Loucy (cell line): Measurements from ENCODE around the gene FGF14.
"Not testable (repeated sequence)": the region's sequence is repeated elsewhere in the genome, so short reads cannot be mapped to it uniquely, and the experiment has no call there.

Experiments used
- H2AFZ ChIP-seq: fragments of 200-600 bp; sonication (generic); 2 replicates; pipeline ENCODE4 v1.6.0; 2016; ENCODE audit warnings: antibody characterized with exemption, mild to moderate bottlenecking, low read length, moderate library complexity
- H3F3A ChIP-seq: fragments of 200-600 bp; 2 replicates; pipeline ENCODE4 v1.6.0; 2016; ENCODE audit warnings: antibody characterized with exemption, low read depth, mild to moderate bottlenecking
- H3K27me3 ChIP-seq: fragments of 200-600 bp; sonication (generic); 2 replicates; pipeline ENCODE4 v1.6.1; 2014; ENCODE audit warnings: low read length, mild to moderate bottlenecking; ENCODE audit not compliant: insufficient read depth, poor library complexity, severe bottlenecking
- H3K36me3 ChIP-seq: fragments of 200-600 bp; sonication (generic); 2 replicates; pipeline ENCODE4 v1.6.1; 2016; ENCODE audit warnings: low read length; ENCODE audit not compliant: insufficient read depth
- H3K4me1 ChIP-seq: fragments of 200-600 bp; sonication (generic); 2 replicates; pipeline ENCODE4 v1.5.1; 2014; ENCODE audit warnings: low read length, mild to moderate bottlenecking; ENCODE audit not compliant: insufficient read depth, poor library complexity, severe bottlenecking
- H3K4me2 ChIP-seq: fragments of 200-600 bp; sonication (generic); 2 replicates; pipeline ENCODE4 v1.6.0; 2014; ENCODE audit warnings: antibody characterized with exemption, low read length, low read depth, mild to moderate bottlenecking; ENCODE audit not compliant: poor library complexity, severe bottlenecking
- H3K4me3 ChIP-seq: fragments of 200-600 bp; sonication (generic); 2 replicates; pipeline ENCODE4 v1.5.1; 2014; ENCODE audit warnings: low read length, mild to moderate bottlenecking, mixed read lengths; ENCODE audit not compliant: poor library complexity, severe bottlenecking
- H3K79me2 ChIP-seq: fragments of 200-600 bp; sonication (generic); 2 replicates; pipeline ENCODE4 v1.6.1; 2014; ENCODE audit warnings: low read length; ENCODE audit not compliant: insufficient read depth
- H3K9ac ChIP-seq: fragments of 200-600 bp; sonication (generic); 2 replicates; pipeline ENCODE4 v1.6.0; 2014; ENCODE audit warnings: mild to moderate bottlenecking, low read depth, low read length, moderate library complexity; ENCODE audit not compliant: poor library complexity, severe bottlenecking
- H3K9me2 ChIP-seq: fragments of 200-600 bp; sonication (generic); replicated peaks from 2 replicates; pipeline ENCODE4 v1.6.1; 2016; ENCODE audit warnings: low read depth, low read length, mixed read lengths
- H3K9me3 ChIP-seq: fragments of 200-600 bp; sonication (generic); 2 replicates; pipeline ENCODE4 v1.6.1; 2014; ENCODE audit warnings: mild to moderate bottlenecking, antibody characterized with exemption, low read length, low read depth; ENCODE audit not compliant: insufficient read depth
- H4K20me1 ChIP-seq: fragments of 200-600 bp; sonication (generic); 2 replicates; pipeline ENCODE4 v1.6.0; 2014; ENCODE audit warnings: antibody characterized with exemption, low read length, mild to moderate bottlenecking; ENCODE audit not compliant: insufficient read depth, poor library complexity, severe bottlenecking
- EZH2phosphoT487 ChIP-seq: fragments of 200-600 bp; IDR thresholded peaks from 2 replicates; pipeline ENCODE4 v1.6.1; 2018; ENCODE audit warnings: antibody characterized with exemption, mild to moderate bottlenecking, moderate library complexity, borderline replicate concordance
- TF ChIP-seq, protein P1 (sequence below): fragments of 200-600 bp; sonication (generic); conservative IDR thresholded peaks from 2 replicates; pipeline ENCODE4 v1.5.1; 2014; ENCODE audit warnings: mild to moderate bottlenecking, antibody characterized with exemption, low read length

The FGF14 gene

DNA sequence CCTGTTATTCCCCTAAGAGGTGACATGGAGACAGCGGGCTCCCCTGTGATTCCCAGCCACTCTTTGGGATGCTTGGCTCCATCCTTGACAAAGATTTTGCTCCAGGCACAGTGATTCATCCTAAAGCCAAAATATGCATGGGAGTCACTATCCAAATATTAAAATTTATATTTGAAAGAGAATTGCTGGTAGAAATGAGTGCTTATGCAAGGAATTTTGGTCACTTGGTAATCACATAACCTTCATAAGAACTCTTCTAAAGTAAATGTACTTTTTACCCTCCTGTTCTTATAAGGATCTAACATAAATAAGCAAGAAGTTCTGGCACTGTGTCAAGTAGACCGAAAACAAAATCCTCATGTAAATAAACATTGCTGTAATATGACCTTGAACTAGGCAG, 563.5 kb downstream of the FGF14 start:
- Histone ChIP-seq H3K9me3 (no peaks in the 10 kb centered on the region), H3K9me2 (no peaks in the 10 kb centered on the region), H3K4me2 (no peak overlapping the region), H3K27me3 (no peaks in the 10 kb centered on the region), H3K36me3 (no peaks in the 10 kb centered on the region), H3F3A (no peaks in the 10 kb centered on the region), H3K4me3 (no peak overlapping the region), H2AFZ (no peak overlapping the region), H4K20me1 (no peaks in the 10 kb centered on the region), H3K9ac (no peak overlapping the region), H3K4me1 (no peaks in the 10 kb centered on the region), H3K79me2 (no peaks in the 10 kb centered on the region)
- TF ChIP-seq, protein P1, sequence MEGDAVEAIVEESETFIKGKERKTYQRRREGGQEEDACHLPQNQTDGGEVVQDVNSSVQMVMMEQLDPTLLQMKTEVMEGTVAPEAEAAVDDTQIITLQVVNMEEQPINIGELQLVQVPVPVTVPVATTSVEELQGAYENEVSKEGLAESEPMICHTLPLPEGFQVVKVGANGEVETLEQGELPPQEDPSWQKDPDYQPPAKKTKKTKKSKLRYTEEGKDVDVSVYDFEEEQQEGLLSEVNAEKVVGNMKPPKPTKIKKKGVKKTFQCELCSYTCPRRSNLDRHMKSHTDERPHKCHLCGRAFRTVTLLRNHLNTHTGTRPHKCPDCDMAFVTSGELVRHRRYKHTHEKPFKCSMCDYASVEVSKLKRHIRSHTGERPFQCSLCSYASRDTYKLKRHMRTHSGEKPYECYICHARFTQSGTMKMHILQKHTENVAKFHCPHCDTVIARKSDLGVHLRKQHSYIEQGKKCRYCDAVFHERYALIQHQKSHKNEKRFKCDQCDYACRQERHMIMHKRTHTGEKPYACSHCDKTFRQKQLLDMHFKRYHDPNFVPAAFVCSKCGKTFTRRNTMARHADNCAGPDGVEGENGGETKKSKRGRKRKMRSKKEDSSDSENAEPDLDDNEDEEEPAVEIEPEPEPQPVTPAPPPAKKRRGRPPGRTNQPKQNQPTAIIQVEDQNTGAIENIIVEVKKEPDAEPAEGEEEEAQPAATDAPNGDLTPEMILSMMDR: no peak
- TF ChIP-seq EZH2phosphoT487: no peak

DNA sequence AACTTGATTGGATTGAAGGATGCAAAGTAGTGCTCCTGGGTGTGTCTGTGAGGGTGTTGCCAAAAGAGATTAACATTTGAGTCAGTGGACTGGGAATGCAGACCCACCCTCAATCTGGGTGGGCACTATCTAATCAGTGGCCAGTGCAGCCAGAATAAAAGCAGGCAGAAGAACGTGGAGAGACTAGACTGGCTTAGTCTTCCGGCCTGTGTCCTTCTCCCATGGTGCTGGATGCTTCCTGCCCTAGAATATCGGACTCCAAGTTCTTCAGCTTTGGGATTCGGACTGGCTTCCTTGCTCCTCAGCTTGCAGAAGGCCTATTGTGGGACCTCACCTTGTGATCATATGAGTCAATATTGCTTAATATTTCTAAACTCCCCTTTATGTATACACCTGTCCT, 564.1 kb downstream of the FGF14 start:
- not testable (repeated sequence) for H3K4me1 ChIP-seq, H3K36me3 ChIP-seq

DNA sequence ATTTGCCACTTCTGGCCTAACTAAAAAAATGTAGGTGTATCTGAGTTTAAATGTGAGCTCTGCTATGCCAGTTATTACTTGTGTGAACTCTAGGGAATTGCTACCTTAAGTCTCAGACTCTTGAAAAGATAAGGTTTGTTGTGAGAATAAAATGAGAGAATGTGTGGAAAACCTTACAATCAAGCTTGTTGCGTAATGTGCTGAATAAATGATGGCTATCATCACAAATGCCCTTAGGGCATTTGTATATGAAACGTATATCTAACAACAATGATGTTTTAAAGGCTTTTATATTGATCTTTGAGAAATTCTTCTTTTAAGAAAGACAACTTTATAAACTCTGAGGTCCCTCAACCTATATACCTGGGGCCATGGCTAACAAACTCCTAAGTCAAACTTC, 564.6 kb downstream of the FGF14 start:
- H2AFZ ChIP-seq: no peak overlapping the region
- H3K9me2 ChIP-seq: no peaks in the 10 kb centered on the region
- H3K27me3 ChIP-seq: no peaks in the 10 kb centered on the region
- no peaks in the 10 kb centered on the region for H3K36me3 ChIP-seq
- no peaks in the 10 kb centered on the region for H3K4me1 ChIP-seq
- no peak overlapping the region for H3K9ac ChIP-seq
- no peak overlapping the region for H3K4me2 ChIP-seq
- H4K20me1 ChIP-seq: no peaks in the 10 kb centered on the region
- H3K79me2 ChIP-seq: no peaks in the 10 kb centered on the region
- no peaks in the 10 kb centered on the region for H3K9me3 ChIP-seq
- no peaks in the 10 kb centered on the region for H3F3A ChIP-seq
- no peak overlapping the region for H3K4me3 ChIP-seq
- TF ChIP-seq, protein P1: no peak
- TF ChIP-seq EZH2phosphoT487: no peak

More for the DNA sequence above, 564.1 kb downstream of the FGF14 start:
- not testable (repeated sequence) for H4K20me1 ChIP-seq, H3K27me3 ChIP-seq, H3K4me3 ChIP-seq, H3K79me2 ChIP-seq, H3K9me2 ChIP-seq, H3F3A ChIP-seq, H3K4me2 ChIP-seq, H3K9me3 ChIP-seq, H3K9ac ChIP-seq, H2AFZ ChIP-seq

DNA sequence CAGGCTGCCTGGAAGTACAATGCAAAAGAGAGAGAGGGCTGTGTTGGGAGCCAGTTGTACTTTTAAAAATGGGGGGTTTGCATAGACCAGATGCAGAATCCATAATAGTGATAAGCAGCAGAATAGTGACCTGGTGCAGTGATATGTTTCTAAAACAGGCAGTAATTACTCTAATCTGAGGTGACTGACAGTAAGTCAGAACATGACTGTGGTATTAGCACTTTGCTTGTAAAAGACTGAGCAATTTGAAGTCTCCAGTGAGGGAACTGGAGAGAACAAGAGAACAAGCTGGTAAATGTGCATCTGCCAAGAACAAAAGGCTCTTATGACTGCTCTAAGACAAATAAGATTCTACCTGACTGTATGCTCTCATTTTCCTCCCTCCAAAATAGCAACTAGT, 565.9 kb downstream of the FGF14 start:
- H3K9ac ChIP-seq: no peak overlapping the region
- no peak overlapping the region for H3K4me3 ChIP-seq
- no peaks in the 10 kb centered on the region for H3K36me3 ChIP-seq
- no peaks in the 10 kb centered on the region for H3K9me2 ChIP-seq
- no peaks in the 10 kb centered on the region for H3F3A ChIP-seq
- TF ChIP-seq EZH2phosphoT487: no peak
- TF ChIP-seq, protein P1: no peak
- no peaks in the 10 kb centered on the region for H4K20me1 ChIP-seq
- no peak overlapping the region for H2AFZ ChIP-seq
- no peaks in the 10 kb centered on the region for H3K27me3 ChIP-seq
- no peaks in the 10 kb centered on the region for H3K4me1 ChIP-seq
- peaks cover 3% of the 10 kb centered on the region; the same call in 1 of the 2 replicates for H3K9me3 ChIP-seq
- no peaks in the 10 kb centered on the region for H3K79me2 ChIP-seq
- no peak overlapping the region for H3K4me2 ChIP-seq
